K562 (cell line): ENCODE data around the gene FHIT. TPM values are rescaled to one million over a fixed set of nuclear protein-coding genes. Genes with fewer than 3 reads are reported as not detected.

ENCODE experiments used
- ATAC-seq: fragments of 200-7000 bp; cut with Tn5 transposase; 3 replicates; pipeline ENCODE4 v1.9.1; 2020; ENCODE audit warnings: moderate library complexity
- BruUV-seq: library from RNA; stranded (reverse); fragments of 400-500 nt; replicated peaks from 2 replicates; lab custom pipeline; 2021; lab: Mats Ljungman, UMichigan
- CTCF ChIA-PET: fragments of 300-600 bp; formaldehyde crosslinking; extraction: SDS; loops from one replicate; lab custom pipeline; 2021; ENCODE audit warnings: low intra/inter-chr PET ratio; lab: Yijun Ruan, JAX
- POLR2A ChIA-PET: fragments of 300-600, 350-650 bp; sonication (Branson Sonifier 250); formaldehyde crosslinking; extraction: SDS; loops from one replicate; lab custom pipeline; 2021; ENCODE audit warnings: antibody characterized with exemption, inconsistent platforms; lab: Yijun Ruan, JAX
- DNase-seq, 4 experiments: peaks; one replicate each; pipeline versions ENCODE4 v3.0.0 to v3.0.0-alpha.2; 2011 to 2018; ENCODE audit warnings: low spot score in 3 of 4, mixed read lengths in 3 of 4; ENCODE audit errors: extremely low read depth in 1 of 4
- FAIRE-seq: peaks from 2 replicates; lab custom pipeline; 2011; peaks lifted over from hg19 to GRCh38; lab: Jason Lieb, UNC
- H2AFZ ChIP-seq: 2 replicates; pipeline ENCODE4 v1.6.0; 2011; ENCODE audit warnings: low read depth, low read length, control low read depth, inconsistent platforms
- H3K27ac ChIP-seq: fragments of 200-600 bp; 3 replicates; pipeline ENCODE4 v1.8.0; 2011; ENCODE audit warnings: low read depth, mild to moderate bottlenecking, control low read depth, inconsistent platforms, low read length, moderate library complexity, mixed read lengths; ENCODE audit errors: extremely low read depth
- H3K27me3 ChIP-seq, 2 experiments: fragments of 300-600 bp in 1 of 2; 2 replicates in 1 of 2; 3 replicates in 1 of 2; pipeline versions ENCODE4 v1.6.0 to v1.8.0; 2011; ENCODE audit warnings: inconsistent platforms in 2 of 2, low read length in 2 of 2, mild to moderate bottlenecking in 1 of 2, mixed read lengths in 1 of 2, moderate library complexity in 1 of 2; ENCODE audit not compliant: control insufficient read depth in 2 of 2, insufficient read depth in 2 of 2
- H3K36me3 ChIP-seq: fragments of 300-600 bp; 3 replicates; pipeline ENCODE4 v1.8.0; 2011; ENCODE audit warnings: mild to moderate bottlenecking, low read length, inconsistent platforms; ENCODE audit not compliant: control insufficient read depth, insufficient read depth
- H3K4me1 ChIP-seq, 2 experiments: fragments of 200-600 bp in 1 of 2; replicated peaks in 1 of 2; 2 replicates in 1 of 2; 3 replicates in 1 of 2; pipeline versions ENCODE4 v1.5.1 to v1.8.0; 2011; ENCODE audit warnings: inconsistent platforms in 2 of 2, low read length in 2 of 2, mild to moderate bottlenecking in 1 of 2, mixed read lengths in 1 of 2, moderate library complexity in 1 of 2; ENCODE audit not compliant: control insufficient read depth in 2 of 2, insufficient read depth in 2 of 2
- H3K4me2 ChIP-seq: 2 replicates; pipeline ENCODE4 v1.6.1; 2011; ENCODE audit warnings: low read length, control low read depth, inconsistent platforms, mixed read lengths; ENCODE audit not compliant: insufficient read depth
- H3K4me3 ChIP-seq: fragments of 200-600 bp; sonication (generic), shearing (Covaris generic); 2 replicates; pipeline ENCODE4 v1.5.1; 2016; ENCODE audit warnings: control low read depth, inconsistent platforms
- H3K79me2 ChIP-seq: fragments of 200-600 bp; 3 replicates; pipeline ENCODE4 v1.8.0; 2011; ENCODE audit warnings: low read length, inconsistent platforms; ENCODE audit not compliant: control insufficient read depth, insufficient read depth
- H3K9ac ChIP-seq, 2 experiments: 2 replicates each; pipeline versions ENCODE4 v1.6.0 to v1.6.1; 2011; ENCODE audit warnings: low read depth in 2 of 2, low read length in 2 of 2, control low read depth in 1 of 2, inconsistent platforms in 1 of 2, mild to moderate bottlenecking in 1 of 2, mixed read lengths in 1 of 2; ENCODE audit not compliant: insufficient read depth in 1 of 2
- H3K9me1 ChIP-seq: one replicate; pipeline ENCODE4 v1.6.0; 2011; ENCODE audit warnings: inconsistent platforms, mild to moderate bottlenecking, low read length, moderate library complexity; ENCODE audit not compliant: control insufficient read depth, insufficient read depth
- H3K9me3 ChIP-seq: replicated peaks from 2 replicates; pipeline ENCODE4 v1.5.1; 2011; ENCODE audit warnings: low read depth, low read length, inconsistent platforms; ENCODE audit not compliant: control insufficient read depth, insufficient read depth
- H4K20me1 ChIP-seq: replicated peaks from 2 replicates; pipeline ENCODE4 v1.6.1; 2011; ENCODE audit warnings: low read length, inconsistent platforms, mixed read lengths; ENCODE audit not compliant: control insufficient read depth, insufficient read depth
- HNRNPH1 ChIP-seq: fragments of 200-400 bp; formaldehyde crosslinking; optimal IDR thresholded peaks from 2 replicates; pipeline ENCODE3; 2017; ENCODE audit warnings: low read depth, mild to moderate bottlenecking, low read length, moderate library complexity
- HNRNPL ChIP-seq: fragments of 200-400 bp; formaldehyde crosslinking; IDR thresholded peaks from 2 replicates; pipeline ENCODE4 v1.6.1; 2017; ENCODE audit warnings: low read depth, mild to moderate bottlenecking, low read length
- MAFG ChIP-seq: fragments of 450-650 bp; conservative IDR thresholded peaks from 2 replicates; pipeline ENCODE4 v1.6.1; 2016; ENCODE audit warnings: missing genetic modification characterization, missing compliant biosample characterization
- RBM17 ChIP-seq: fragments of 200-400 bp; formaldehyde crosslinking; IDR thresholded peaks from 2 replicates; pipeline ENCODE4 v1.6.1; 2017; ENCODE audit warnings: low read depth, mild to moderate bottlenecking, low read length, borderline replicate concordance
- SMAD3 ChIP-seq: fragments of 450-650 bp; formaldehyde crosslinking; conservative IDR thresholded peaks from 2 replicates; pipeline ENCODE4 v1.4.0; 2020; ENCODE audit warnings: mild to moderate bottlenecking
- SNIP1 ChIP-seq: fragments of 450-650 bp; IDR thresholded peaks from 2 replicates; pipeline ENCODE4 v1.7.1; 2017; ENCODE audit warnings: low read depth, mild to moderate bottlenecking
- ZNF3 ChIP-seq: fragments of 250-450 bp; sonication (Bioruptor Pico); IDR thresholded peaks from 2 replicates; pipeline ENCODE4 v1.5.0; 2021; ENCODE audit warnings: mild to moderate bottlenecking, moderate library complexity
- ZNF695 ChIP-seq: fragments of 450-650 bp; formaldehyde crosslinking; IDR thresholded peaks from 2 replicates; pipeline ENCODE4 v1.4.0; 2020; ENCODE audit warnings: mild to moderate bottlenecking, moderate library complexity
- in situ Hi-C: fragments of 300-500 bp; cut with MboI; formaldehyde crosslinking; loops from 4 replicates; pipeline ENCODE4 v1.15.0; 2018; ENCODE audit warnings: inconsistent platforms, mixed read lengths
- intact Hi-C: fragments of 100-400 bp; cut with micrococcal nuclease; formaldehyde crosslinking; loops from 2 replicates; pipeline ENCODE4 v1.14.2; 2022
- polyA plus RNA-seq, 8 experiments: library from polyadenylated mRNA; depleted of rRNA in 4 of 8; stranded (reverse) in 5 of 8; unstranded in 3 of 8; fragments of >200 nt; fragmentation: Nextera tagmentation in 2 of 8; fragmentation: Illumina TruSeq in 1 of 8; extraction: Ambion mirVana in 2 of 8; extraction: Trizol in 1 of 8; gene quantifications; 2 replicates each; pipeline versions ENCODE4 v1.2.1 to v1.2.3, GENCODE V29; 2011 to 2014; ENCODE audit warnings: inconsistent platforms in 1 of 8, missing spikeins in 1 of 8
- total RNA-seq, 7 experiments: library from RNA; depleted of rRNA in 6 of 7; stranded (reverse); fragments of >200 nt in 6 of 7; fragmentation: Illumina TruSeq in 2 of 7; extraction: Trizol in 2 of 7; gene quantifications; 2 replicates each; pipeline versions ENCODE4 v1.2.1 to v1.2.3, GENCODE V29; 2011 to 2021; ENCODE audit warnings: low replicate concordance in 1 of 7
- TF ChIP-seq, protein P1 (sequence below): sonication (generic); formaldehyde crosslinking; IDR thresholded peaks from 2 replicates; pipeline ENCODE4 v1.8.0; 2023; ENCODE audit warnings: missing genetic modification reagents, mild to moderate bottlenecking, borderline replicate concordance
- TF ChIP-seq, protein P2 (sequence below): IDR thresholded peaks from 2 replicates; pipeline ENCODE4 v1.6.1; 2011; ENCODE audit warnings: borderline replicate concordance, low read depth, mild to moderate bottlenecking, moderate library complexity, low read length; ENCODE audit not compliant: insufficient read depth, poor library complexity, severe bottlenecking
- TF ChIP-seq, protein P3 (sequence below): fragments of 450-650 bp; formaldehyde crosslinking; IDR thresholded peaks from 2 replicates; pipeline ENCODE4 v1.4.0; 2022; ENCODE audit warnings: mild to moderate bottlenecking, moderate library complexity

The FHIT gene
- total and polyA plus RNA-seq, 9 of the 15 experiments (the other 6 are each of a cell fraction or from before 2014, with no cell fraction given): 1.7 to 9.1 (median 4.3) TPM

DNA sequence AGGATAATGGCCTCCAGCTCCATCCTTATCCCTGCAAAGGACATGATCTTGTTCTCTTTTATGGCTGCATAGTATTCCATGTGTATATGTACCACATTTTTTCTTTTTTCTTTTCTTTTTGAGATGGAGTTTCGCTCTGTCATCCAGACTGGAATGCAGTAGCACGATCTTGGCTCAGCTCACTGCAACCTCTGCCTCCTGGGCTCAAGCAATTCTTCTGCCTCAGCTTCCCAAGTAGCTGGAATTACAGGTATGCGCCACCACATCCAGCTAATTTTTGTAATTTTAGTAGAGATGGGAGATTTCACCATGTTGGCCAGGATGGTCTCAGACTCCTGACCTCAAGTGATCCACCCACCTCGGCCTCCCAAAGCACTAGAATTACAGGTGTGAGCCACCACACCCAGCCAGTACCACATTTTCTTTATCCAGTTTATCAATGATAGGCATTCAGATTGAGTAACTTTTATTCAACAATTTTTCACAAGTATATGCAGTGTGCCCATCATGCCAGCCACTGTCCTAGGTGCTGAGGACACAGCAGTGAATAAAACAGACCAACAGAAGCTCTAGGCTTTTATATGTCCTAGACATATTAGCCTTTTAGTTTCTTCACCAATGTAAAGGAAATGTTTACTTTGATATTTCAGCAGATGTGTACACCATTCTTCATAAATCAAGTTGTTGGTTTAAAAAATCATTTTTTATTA lies 815.2 kb downstream of the FHIT start (continued):
- TF ChIP-seq RBM17 (no peak), HNRNPH1 (no peak)
- TF ChIP-seq, protein P1, sequence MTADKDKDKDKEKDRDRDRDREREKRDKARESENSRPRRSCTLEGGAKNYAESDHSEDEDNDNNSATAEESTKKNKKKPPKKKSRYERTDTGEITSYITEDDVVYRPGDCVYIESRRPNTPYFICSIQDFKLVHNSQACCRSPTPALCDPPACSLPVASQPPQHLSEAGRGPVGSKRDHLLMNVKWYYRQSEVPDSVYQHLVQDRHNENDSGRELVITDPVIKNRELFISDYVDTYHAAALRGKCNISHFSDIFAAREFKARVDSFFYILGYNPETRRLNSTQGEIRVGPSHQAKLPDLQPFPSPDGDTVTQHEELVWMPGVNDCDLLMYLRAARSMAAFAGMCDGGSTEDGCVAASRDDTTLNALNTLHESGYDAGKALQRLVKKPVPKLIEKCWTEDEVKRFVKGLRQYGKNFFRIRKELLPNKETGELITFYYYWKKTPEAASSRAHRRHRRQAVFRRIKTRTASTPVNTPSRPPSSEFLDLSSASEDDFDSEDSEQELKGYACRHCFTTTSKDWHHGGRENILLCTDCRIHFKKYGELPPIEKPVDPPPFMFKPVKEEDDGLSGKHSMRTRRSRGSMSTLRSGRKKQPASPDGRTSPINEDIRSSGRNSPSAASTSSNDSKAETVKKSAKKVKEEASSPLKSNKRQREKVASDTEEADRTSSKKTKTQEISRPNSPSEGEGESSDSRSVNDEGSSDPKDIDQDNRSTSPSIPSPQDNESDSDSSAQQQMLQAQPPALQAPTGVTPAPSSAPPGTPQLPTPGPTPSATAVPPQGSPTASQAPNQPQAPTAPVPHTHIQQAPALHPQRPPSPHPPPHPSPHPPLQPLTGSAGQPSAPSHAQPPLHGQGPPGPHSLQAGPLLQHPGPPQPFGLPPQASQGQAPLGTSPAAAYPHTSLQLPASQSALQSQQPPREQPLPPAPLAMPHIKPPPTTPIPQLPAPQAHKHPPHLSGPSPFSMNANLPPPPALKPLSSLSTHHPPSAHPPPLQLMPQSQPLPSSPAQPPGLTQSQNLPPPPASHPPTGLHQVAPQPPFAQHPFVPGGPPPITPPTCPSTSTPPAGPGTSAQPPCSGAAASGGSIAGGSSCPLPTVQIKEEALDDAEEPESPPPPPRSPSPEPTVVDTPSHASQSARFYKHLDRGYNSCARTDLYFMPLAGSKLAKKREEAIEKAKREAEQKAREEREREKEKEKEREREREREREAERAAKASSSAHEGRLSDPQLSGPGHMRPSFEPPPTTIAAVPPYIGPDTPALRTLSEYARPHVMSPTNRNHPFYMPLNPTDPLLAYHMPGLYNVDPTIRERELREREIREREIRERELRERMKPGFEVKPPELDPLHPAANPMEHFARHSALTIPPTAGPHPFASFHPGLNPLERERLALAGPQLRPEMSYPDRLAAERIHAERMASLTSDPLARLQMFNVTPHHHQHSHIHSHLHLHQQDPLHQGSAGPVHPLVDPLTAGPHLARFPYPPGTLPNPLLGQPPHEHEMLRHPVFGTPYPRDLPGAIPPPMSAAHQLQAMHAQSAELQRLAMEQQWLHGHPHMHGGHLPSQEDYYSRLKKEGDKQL (CRISPR knock-in tag): no peak

DNA sequence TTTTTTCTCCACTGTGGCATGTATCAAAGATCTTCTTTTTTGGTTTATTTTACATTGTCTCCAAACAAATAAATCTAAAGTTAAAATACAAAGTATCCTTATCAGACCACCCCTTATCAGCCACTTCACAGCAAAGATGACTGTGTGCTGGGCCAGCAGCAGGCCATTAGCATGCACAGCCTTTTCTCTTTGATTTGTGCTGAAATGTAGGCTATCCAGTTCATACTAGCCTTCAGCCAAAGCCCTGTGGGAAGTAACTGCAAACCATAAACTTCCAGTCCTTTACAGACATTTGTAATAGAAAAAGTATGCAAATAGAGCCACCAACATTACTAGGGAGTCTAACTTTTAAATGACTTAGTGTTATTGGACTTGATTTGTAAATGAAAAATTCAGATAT lies 816.3 kb downstream of the FHIT start:
- H3K36me3 ChIP-seq: no peaks in the 10 kb centered on the region
- POLR2A ChIA-PET: no interaction called here
- CTCF ChIA-PET: no interaction called here
- no TSS peak for BruUV-seq
- no peak overlapping the region for H3K27ac ChIP-seq
- no peaks in the 10 kb centered on the region for H3K9me3 ChIP-seq
- H3K9ac ChIP-seq: no peak overlapping the region
- no peaks in the 10 kb centered on the region for H4K20me1 ChIP-seq
- intact Hi-C loops (loop anchor here (5.0 to 10.0 kb wide), 3 partner anchors 160 to 860 kb away; no protein-coding TSS in a partner anchor), in situ Hi-C loops (no loop called here)
- H3K4me2 ChIP-seq: no peak overlapping the region
- FAIRE-seq (no peak), ATAC-seq (no peak), DNase-seq (peak in 1 of 4 experiments; percentile 4)
- no peak for TF ChIP-seq ZNF3 (CRISPR knock-in tag)
- TF ChIP-seq MAFG (tag): no peak
- TF ChIP-seq, protein P2, sequence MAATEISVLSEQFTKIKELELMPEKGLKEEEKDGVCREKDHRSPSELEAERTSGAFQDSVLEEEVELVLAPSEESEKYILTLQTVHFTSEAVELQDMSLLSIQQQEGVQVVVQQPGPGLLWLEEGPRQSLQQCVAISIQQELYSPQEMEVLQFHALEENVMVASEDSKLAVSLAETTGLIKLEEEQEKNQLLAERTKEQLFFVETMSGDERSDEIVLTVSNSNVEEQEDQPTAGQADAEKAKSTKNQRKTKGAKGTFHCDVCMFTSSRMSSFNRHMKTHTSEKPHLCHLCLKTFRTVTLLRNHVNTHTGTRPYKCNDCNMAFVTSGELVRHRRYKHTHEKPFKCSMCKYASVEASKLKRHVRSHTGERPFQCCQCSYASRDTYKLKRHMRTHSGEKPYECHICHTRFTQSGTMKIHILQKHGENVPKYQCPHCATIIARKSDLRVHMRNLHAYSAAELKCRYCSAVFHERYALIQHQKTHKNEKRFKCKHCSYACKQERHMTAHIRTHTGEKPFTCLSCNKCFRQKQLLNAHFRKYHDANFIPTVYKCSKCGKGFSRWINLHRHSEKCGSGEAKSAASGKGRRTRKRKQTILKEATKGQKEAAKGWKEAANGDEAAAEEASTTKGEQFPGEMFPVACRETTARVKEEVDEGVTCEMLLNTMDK: no peak
- TF ChIP-seq SNIP1: no peak
- no peak for TF ChIP-seq ZNF695 (CRISPR knock-in tag)
- TF ChIP-seq HNRNPL: no peak
- TF ChIP-seq, protein P3, sequence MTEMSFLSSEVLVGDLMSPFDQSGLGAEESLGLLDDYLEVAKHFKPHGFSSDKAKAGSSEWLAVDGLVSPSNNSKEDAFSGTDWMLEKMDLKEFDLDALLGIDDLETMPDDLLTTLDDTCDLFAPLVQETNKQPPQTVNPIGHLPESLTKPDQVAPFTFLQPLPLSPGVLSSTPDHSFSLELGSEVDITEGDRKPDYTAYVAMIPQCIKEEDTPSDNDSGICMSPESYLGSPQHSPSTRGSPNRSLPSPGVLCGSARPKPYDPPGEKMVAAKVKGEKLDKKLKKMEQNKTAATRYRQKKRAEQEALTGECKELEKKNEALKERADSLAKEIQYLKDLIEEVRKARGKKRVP: no peak
- no peak for TF ChIP-seq SMAD3 (CRISPR knock-in tag)
- no peaks in the 10 kb centered on the region for H3K9me1 ChIP-seq
- H3K27me3 ChIP-seq: no peaks in the 10 kb centered on the region
- H3K79me2 ChIP-seq: no peaks in the 10 kb centered on the region
- no peak overlapping the region for H3K4me3 ChIP-seq
- H3K4me1 ChIP-seq: peaks cover 0 to 11% of the 10 kb centered on the region in 2 experiments; a peak in 3 of 5 replicates
- H2AFZ ChIP-seq: no peak overlapping the region
